ENCODE data around the gene ZNF471. TPM values are rescaled to one million over a fixed set of nuclear protein-coding genes. Genes with fewer than 3 reads are reported as not detected.

ZNF471 gene
- total RNA-seq, 1 donor from 2014 or later, result 0.02 TPM

GRCh38 chr19:56477429-56478338 is 30.0 kb upstream of the ZNF471 start:
- no peak overlapping the region for H3K4me3 Mint-ChIP-seq (ENCODE audit: unreplicated experiment)
- no peaks in the 10 kb centered on the region for H3K4me1 Mint-ChIP-seq (ENCODE audit: low read depth)
- peaks cover 73% of the 10 kb centered on the region for H3K9me3 Mint-ChIP-seq (ENCODE audit: low read depth)
- peaks cover 10% of the 10 kb centered on the region for H3K36me3 Mint-ChIP-seq (ENCODE audit: low read depth)
- H3K27me3 Mint-ChIP-seq (ENCODE audit: low read depth), result no peaks in the 10 kb centered on the region
- DNase-seq (ENCODE audit: low spot score), result no peak
- no peak for TF ChIP-seq CTCF (IDR thresholded peaks at IDR 0.05)
- H3K27ac Mint-ChIP-seq (ENCODE audit: unreplicated experiment), result no peak overlapping the region

DNA sequence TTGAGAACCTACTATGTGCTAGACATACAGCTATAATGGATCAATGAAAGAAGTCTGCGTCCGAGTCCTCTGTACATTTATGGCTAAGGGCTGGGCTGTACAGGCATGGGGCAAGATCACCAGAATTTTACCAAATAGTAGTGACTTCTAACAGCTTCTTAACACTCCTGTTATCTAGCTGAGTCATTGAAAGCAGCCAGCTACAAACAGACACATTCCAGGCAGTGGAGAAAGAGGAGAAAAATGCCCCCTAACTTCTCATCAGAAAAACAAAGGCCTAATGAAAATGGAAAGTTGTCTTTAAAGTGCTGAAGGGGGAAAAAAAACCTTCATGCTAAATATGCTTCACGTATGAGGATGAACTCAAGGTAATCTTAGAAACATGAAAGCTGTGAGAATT is 16.3 kb upstream of the ZNF471 start:
- H3K9me3 Mint-ChIP-seq (ENCODE audit: low read depth), result peaks cover 78% of the 10 kb centered on the region

GRCh38 chr19:56504581-56504980 is 3.1 kb upstream of the ZNF471 start:
- Mint-ChIP-seq H3K36me3 (ENCODE audit: low read depth) (peaks cover 4% of the 10 kb centered on the region), H3K9me3 (ENCODE audit: low read depth) (peaks cover 57% of the 10 kb centered on the region), H3K27ac (ENCODE audit: unreplicated experiment) (no peak overlapping the region), H3K4me3 (ENCODE audit: unreplicated experiment) (no peak overlapping the region), H3K27me3 (ENCODE audit: low read depth) (no peaks in the 10 kb centered on the region), H3K4me1 (ENCODE audit: low read depth) (no peaks in the 10 kb centered on the region)
- no peak for DNase-seq (ENCODE audit: low spot score)
- no peak for TF ChIP-seq CTCF (IDR thresholded peaks at IDR 0.05)

More for the DNA sequence above, 16.3 kb upstream of the ZNF471 start:
- H3K4me3 Mint-ChIP-seq (ENCODE audit: unreplicated experiment), result no peak overlapping the region
- H3K36me3 Mint-ChIP-seq (ENCODE audit: low read depth), result no peaks in the 10 kb centered on the region
- DNase-seq (ENCODE audit: low spot score), result no peak
- H3K27ac Mint-ChIP-seq (ENCODE audit: unreplicated experiment), result no peak overlapping the region
- no peaks in the 10 kb centered on the region for H3K4me1 Mint-ChIP-seq (ENCODE audit: low read depth)
- no peaks in the 10 kb centered on the region for H3K27me3 Mint-ChIP-seq (ENCODE audit: low read depth)
- no peak for TF ChIP-seq CTCF (IDR thresholded peaks at IDR 0.05)

DNA sequence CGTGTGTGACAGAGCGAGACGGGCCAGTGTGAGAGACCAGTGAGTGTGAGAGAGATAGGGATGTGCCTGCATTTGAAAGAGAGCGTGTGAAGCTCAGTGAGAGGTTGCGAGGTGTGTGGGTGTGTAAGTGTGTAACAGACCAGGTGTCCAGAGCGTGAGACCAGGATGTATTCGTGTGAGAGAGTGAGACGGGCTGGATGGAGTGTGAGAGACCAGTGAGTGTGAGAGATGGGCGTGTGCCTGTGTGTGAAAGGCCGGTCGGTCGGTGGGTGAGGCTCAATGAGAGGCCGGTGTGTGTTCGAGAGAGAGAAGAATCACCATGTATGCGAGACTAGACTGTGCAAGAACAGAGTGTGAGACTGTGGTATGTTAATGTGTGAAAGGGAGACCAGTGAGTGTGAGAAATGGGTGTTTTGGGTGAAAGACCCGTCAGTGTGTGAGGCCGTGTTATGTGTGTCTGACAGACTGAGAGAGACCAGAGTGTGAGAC is 679 bp downstream of the ZNF471 start:
- Mint-ChIP-seq H3K27me3 (ENCODE audit: low read depth) (no peaks in the 10 kb centered on the region), H3K9me3 (ENCODE audit: low read depth) (peaks cover 33% of the 10 kb centered on the region), H3K4me1 (ENCODE audit: low read depth) (no peaks in the 10 kb centered on the region), H3K36me3 (ENCODE audit: low read depth) (peaks cover 2% of the 10 kb centered on the region), H3K27ac (ENCODE audit: unreplicated experiment) (no peak overlapping the region), H3K4me3 (ENCODE audit: unreplicated experiment) (no peak overlapping the region)
- TF ChIP-seq CTCF (IDR thresholded peaks at IDR 0.05), result no peak
- DNase-seq (ENCODE audit: low spot score), result no peak

DNA sequence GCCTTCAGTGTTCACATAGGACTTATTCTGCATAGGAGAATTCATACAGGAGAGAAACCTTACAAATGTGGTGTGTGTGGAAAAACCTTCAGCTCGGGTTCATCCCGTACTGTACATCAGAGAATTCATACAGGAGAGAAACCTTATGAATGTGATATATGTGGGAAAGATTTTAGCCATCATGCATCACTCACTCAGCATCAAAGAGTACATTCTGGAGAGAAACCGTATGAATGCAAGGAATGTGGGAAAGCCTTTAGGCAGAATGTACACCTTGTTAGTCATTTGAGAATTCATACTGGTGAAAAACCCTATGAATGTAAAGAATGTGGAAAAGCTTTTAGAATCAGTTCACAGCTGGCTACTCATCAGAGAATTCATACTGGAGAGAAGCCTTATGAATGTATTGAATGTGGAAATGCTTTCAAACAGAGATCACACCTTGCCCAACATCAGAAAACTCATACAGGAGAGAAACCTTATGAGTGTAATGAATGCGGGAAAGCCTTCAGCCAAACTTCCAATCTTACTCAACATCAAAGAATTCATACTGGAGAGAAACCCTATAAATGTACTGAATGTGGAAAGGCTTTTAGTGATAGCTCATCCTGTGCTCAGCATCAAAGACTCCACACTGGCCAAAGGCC is 17.7 kb downstream of the ZNF471 start:
- Mint-ChIP-seq H3K4me3 (ENCODE audit: unreplicated experiment) (no peak overlapping the region), H3K36me3 (ENCODE audit: low read depth) (peaks cover 12% of the 10 kb centered on the region), H3K4me1 (ENCODE audit: low read depth) (no peaks in the 10 kb centered on the region), H3K27ac (ENCODE audit: unreplicated experiment) (no peak overlapping the region), H3K9me3 (ENCODE audit: low read depth) (peaks cover 75% of the 10 kb centered on the region), H3K27me3 (ENCODE audit: low read depth) (no peaks in the 10 kb centered on the region)
- TF ChIP-seq CTCF (IDR thresholded peaks at IDR 0.05), result no peak
- DNase-seq (ENCODE audit: low spot score), result no peak

Measured in chondrocyte (in vitro differentiated cells).